Measurements from ENCODE around the gene TRIM46.

- TF ChIP-seq MAX (IDR thresholded peaks at IDR 0.05): no peak
- TF ChIP-seq REST (IDR thresholded peaks at IDR 0.05; ENCODE audit: low read depth): no peak
- no peak for TF ChIP-seq YY1 (IDR thresholded peaks at IDR 0.05; ENCODE audit: low read depth)
- no peak for TF ChIP-seq TCF12 (IDR thresholded peaks at IDR 0.05; ENCODE audit: low read depth)
- no peak for TF ChIP-seq EP300 (IDR thresholded peaks at IDR 0.05; ENCODE audit: borderline replicate concordance)
- TF ChIP-seq TAF1 (IDR thresholded peaks at IDR 0.05; ENCODE audit: low read depth): no peak
- no peak for TF ChIP-seq FOXM1 (IDR thresholded peaks at IDR 0.05; ENCODE audit: borderline replicate concordance, low read depth)
These were observed 7.0 kb upstream of the TRIM46 start for GRCh38 chr1:155166471-155167165.

All from Ishikawa (cell line).